Uterus (tissue), 2 donors: ENCODE measurements around the gene ZFTA.

Experiments
- POLR2A ChIP-seq, 2 donors: fragments of 450-650 bp; IDR thresholded peaks; one replicate each; pipeline ENCODE4 v1.6.1; 2016; ENCODE audit warnings: antibody characterized with exemption in 2 of 2, mild to moderate bottlenecking in 1 of 2, moderate library complexity in 1 of 2
- TF ChIP-seq, protein P1 (sequence below), 4 experiments: fragments of 200-600 bp in 2 of 4; fragments of 450-650 bp in 2 of 4; sonication (generic) in 2 of 4; IDR thresholded peaks; one replicate each; pipeline ENCODE4 v1.5.1; 2016 to 2019; ENCODE audit warnings: antibody characterized with exemption in 4 of 4, mild to moderate bottlenecking in 2 of 4, moderate library complexity in 1 of 4

- peak in 1 of 2 donors; percentile 58 for TF ChIP-seq POLR2A (IDR thresholded peaks at IDR 0.05)
- TF ChIP-seq, protein P1, sequence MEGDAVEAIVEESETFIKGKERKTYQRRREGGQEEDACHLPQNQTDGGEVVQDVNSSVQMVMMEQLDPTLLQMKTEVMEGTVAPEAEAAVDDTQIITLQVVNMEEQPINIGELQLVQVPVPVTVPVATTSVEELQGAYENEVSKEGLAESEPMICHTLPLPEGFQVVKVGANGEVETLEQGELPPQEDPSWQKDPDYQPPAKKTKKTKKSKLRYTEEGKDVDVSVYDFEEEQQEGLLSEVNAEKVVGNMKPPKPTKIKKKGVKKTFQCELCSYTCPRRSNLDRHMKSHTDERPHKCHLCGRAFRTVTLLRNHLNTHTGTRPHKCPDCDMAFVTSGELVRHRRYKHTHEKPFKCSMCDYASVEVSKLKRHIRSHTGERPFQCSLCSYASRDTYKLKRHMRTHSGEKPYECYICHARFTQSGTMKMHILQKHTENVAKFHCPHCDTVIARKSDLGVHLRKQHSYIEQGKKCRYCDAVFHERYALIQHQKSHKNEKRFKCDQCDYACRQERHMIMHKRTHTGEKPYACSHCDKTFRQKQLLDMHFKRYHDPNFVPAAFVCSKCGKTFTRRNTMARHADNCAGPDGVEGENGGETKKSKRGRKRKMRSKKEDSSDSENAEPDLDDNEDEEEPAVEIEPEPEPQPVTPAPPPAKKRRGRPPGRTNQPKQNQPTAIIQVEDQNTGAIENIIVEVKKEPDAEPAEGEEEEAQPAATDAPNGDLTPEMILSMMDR (IDR thresholded peaks at IDR 0.05) = no peak
Observed at GRCh38 chr11:63813035-63813562, 44.5 kb upstream of the ZFTA start, which contains the start of gene SPINDOC.
